Upper lobe of right lung (tissue), 1 donor: Measurements from ENCODE around the gene KIAA0753. TPM values are rescaled to one million over a fixed set of nuclear protein-coding genes. Genes with fewer than 3 reads are reported as not detected.

ENCODE experiments used
- ATAC-seq: fragments of 200-7000 bp; cut with Tn5 transposase; one replicate; pipeline ENCODE4 v1.9.1; 2020; ENCODE audit warnings: mild to moderate bottlenecking, moderate library complexity
- DNase-seq: peaks from one replicate; pipeline ENCODE4 v3.0.0-alpha.2; 2020
- H3K27ac ChIP-seq: fragments of 200-600 bp; one replicate; pipeline ENCODE4 v1.8.0; 2022
- H3K27me3 ChIP-seq: fragments of 200-600 bp; one replicate; pipeline ENCODE4 v1.8.0; 2022; ENCODE audit warnings: mild to moderate bottlenecking
- H3K36me3 ChIP-seq: fragments of 200-600 bp; one replicate; pipeline ENCODE4 v1.8.0; 2022
- H3K4me1 ChIP-seq: fragments of 200-600 bp; one replicate; pipeline ENCODE4 v1.8.0; 2022
- H3K4me3 ChIP-seq: fragments of 200-600 bp; one replicate; pipeline ENCODE4 v1.8.0; 2022; ENCODE audit warnings: mild to moderate bottlenecking
- H3K9me3 ChIP-seq: fragments of 200-600 bp; one replicate; pipeline ENCODE4 v1.8.0; 2022
- CTCF ChIP-seq: fragments of 200-600 bp; IDR thresholded peaks from one replicate; pipeline ENCODE4 v1.8.0; 2022; ENCODE audit warnings: antibody characterized with exemption
- intact Hi-C: fragments of 100-400 bp; cut with DNase I; formaldehyde crosslinking; loops from one replicate; pipeline ENCODE4 v1.11.0; 2022
- total RNA-seq: library from RNA; stranded (reverse); fragmentation: NEBNext Ultra II Directional; extraction: Animal tissue kit (Norgen Biotek cat#: 25700); gene quantifications from one replicate; pipeline ENCODE4 v1.2.1, GENCODE V29; 2021
- donor health status: DM: no; HTN: yes; CAD: no; lungs with severe emphysema.

Gene KIAA0753
- total RNA-seq, 1 donor from 2014 or later = 18.3 TPM

- Histone ChIP-seq H3K4me1 (no peaks in the 10 kb centered on the region), H3K36me3 (no peaks in the 10 kb centered on the region), H3K9me3 (no peaks in the 10 kb centered on the region), H3K27me3 (peaks cover 18% of the 10 kb centered on the region), H3K27ac (no peak overlapping the region), H3K4me3 (no peak overlapping the region)
- intact Hi-C loops = no loop called here
- no peak for TF ChIP-seq CTCF
- DNase-seq (no peak), ATAC-seq (no peak)
These were observed 34.1 kb upstream of the KIAA0753 start for GRCh38 chr17:6674586-6674985.

GRCh38 chr17:6671431-6671830 is 30.9 kb upstream of the KIAA0753 start:
- ATAC-seq (no peak), DNase-seq (no peak)
- no peaks in the 10 kb centered on the region for H3K36me3 ChIP-seq
- intact Hi-C loops = no loop called here
- H3K9me3 ChIP-seq = no peaks in the 10 kb centered on the region
- H3K4me3 ChIP-seq = no peak overlapping the region
- H3K27me3 ChIP-seq = no peaks in the 10 kb centered on the region
- no peak overlapping the region for H3K27ac ChIP-seq
- no peak for TF ChIP-seq CTCF
- no peaks in the 10 kb centered on the region for H3K4me1 ChIP-seq

- Histone ChIP-seq H3K9me3 (no peaks in the 10 kb centered on the region), H3K27me3 (no peaks in the 10 kb centered on the region), H3K27ac (no peak overlapping the region), H3K4me3 (no peak overlapping the region), H3K36me3 (no peaks in the 10 kb centered on the region), H3K4me1 (peaks cover 4% of the 10 kb centered on the region)
- ATAC-seq (no peak), DNase-seq (no peak)
- no peak for TF ChIP-seq CTCF
- intact Hi-C loops = no loop called here
These were observed 30.5 kb upstream of the KIAA0753 start for GRCh38 chr17:6670999-6671398.

GRCh38 chr17:6670571-6670970 is 30.1 kb upstream of the KIAA0753 start:
- H3K9me3 ChIP-seq = no peaks in the 10 kb centered on the region
- ATAC-seq (no peak), DNase-seq (no peak)
- no peaks in the 10 kb centered on the region for H3K27me3 ChIP-seq
- peaks cover 4% of the 10 kb centered on the region for H3K4me1 ChIP-seq
- no peak overlapping the region for H3K27ac ChIP-seq
- H3K4me3 ChIP-seq = no peak overlapping the region
- H3K36me3 ChIP-seq = no peaks in the 10 kb centered on the region
- intact Hi-C loops = no loop called here
- TF ChIP-seq CTCF = no peak

- Histone ChIP-seq H3K36me3 (no peaks in the 10 kb centered on the region), H3K4me3 (no peak overlapping the region), H3K4me1 (peaks cover 4% of the 10 kb centered on the region), H3K27me3 (no peaks in the 10 kb centered on the region), H3K9me3 (no peaks in the 10 kb centered on the region), H3K27ac (no peak overlapping the region)
- ATAC-seq (no peak), DNase-seq (no peak)
- intact Hi-C loops = loop anchor here (10.0 kb wide), 1 partner anchor 55 kb away; no protein-coding TSS in a partner anchor
- no peak for TF ChIP-seq CTCF
These were observed 29.1 kb upstream of the KIAA0753 start for GRCh38 chr17:6669479-6670212.
